PC-3 (cell line): ENCODE data around the gene RAB7A. TPM values are rescaled to one million over a fixed set of nuclear protein-coding genes. Genes with fewer than 3 reads are reported as not detected.

ENCODE experiments used
- ATAC-seq: fragments of 200-7000 bp; cut with Tn5 transposase; 2 replicates; pipeline ENCODE4 v1.9.1; 2020; ENCODE audit warnings: mild to moderate bottlenecking, moderate library complexity
- BruUV-seq: library from RNA; stranded (reverse); fragments of 400-500 nt; replicated peaks from 2 replicates; lab custom pipeline; 2021; lab: Mats Ljungman, UMichigan
- CTCF ChIA-PET: fragments of 300-600 bp; sonication (Branson Sonifier 250); formaldehyde crosslinking; loops from one replicate; lab custom pipeline; 2022; ENCODE audit warnings: antibody characterized with exemption; lab: Charles Lee
- POLR2A ChIA-PET: fragments of 300-600 bp; sonication (Branson Sonifier 250); formaldehyde crosslinking; loops from one replicate; lab custom pipeline; 2022; ENCODE audit warnings: antibody characterized with exemption; ENCODE audit not compliant: unreplicated experiment; lab: Charles Lee
- DNase-seq: peaks from one replicate; pipeline ENCODE4 v3.0.0-alpha.2; 2015
- H2AFZ ChIP-seq: fragments of 300-600 bp; sonication (generic); 2 replicates; pipeline ENCODE4 v1.6.0; 2016; ENCODE audit warnings: antibody characterized with exemption, low read length
- H3F3A ChIP-seq: fragments of 300-600 bp; sonication (generic); one replicate; pipeline ENCODE4 v1.6.0; 2017; ENCODE audit warnings: antibody characterized with exemption, low read length, control low read depth, mild to moderate bottlenecking; ENCODE audit not compliant: unreplicated experiment
- H3K27ac ChIP-seq: fragments of 300-600 bp; sonication (generic); 2 replicates; pipeline ENCODE4 v1.5.1; 2016; ENCODE audit warnings: mild to moderate bottlenecking, low read length
- H3K27me3 ChIP-seq: fragments of 300-600 bp; sonication (generic); 2 replicates; pipeline ENCODE4 v1.6.1; 2016; ENCODE audit warnings: low read length, mixed read lengths
- H3K36me3 ChIP-seq: fragments of 300-600 bp; sonication (generic); 2 replicates; pipeline ENCODE4 v1.6.1; 2016; ENCODE audit warnings: low read depth, mixed run types, low read length, mixed read lengths
- H3K4me1 ChIP-seq: fragments of 300-600 bp; sonication (generic); 2 replicates; pipeline ENCODE4 v1.5.1; 2016; ENCODE audit warnings: low read length; ENCODE audit not compliant: insufficient read depth
- H3K4me2 ChIP-seq: fragments of 300-600 bp; sonication (generic); 2 replicates; pipeline ENCODE4 v1.6.0; 2016; ENCODE audit warnings: low read length
- H3K4me3 ChIP-seq: fragments of 300-600 bp; sonication (generic); 2 replicates; pipeline ENCODE4 v1.5.1; 2016; ENCODE audit warnings: mild to moderate bottlenecking, low read length, mixed read lengths
- H3K79me2 ChIP-seq: fragments of 300-600 bp; sonication (generic); 2 replicates; pipeline ENCODE4 v1.6.1; 2017; ENCODE audit warnings: low read length, mixed read lengths
- H3K9ac ChIP-seq: fragments of 300-600 bp; sonication (generic); 2 replicates; pipeline ENCODE4 v1.6.0; 2016; ENCODE audit warnings: mild to moderate bottlenecking, low read length
- H3K9me2 ChIP-seq: fragments of 300-600 bp; sonication (generic); replicated peaks from 2 replicates; pipeline ENCODE4 v1.6.1; 2016; ENCODE audit warnings: mixed run types, low read length, mixed read lengths
- H3K9me3 ChIP-seq: fragments of 300-600 bp; sonication (generic); 2 replicates; pipeline ENCODE4 v1.6.1; 2016; ENCODE audit warnings: low read length, mixed read lengths
- H4K20me1 ChIP-seq: fragments of 300-600 bp; sonication (generic); 2 replicates; pipeline ENCODE4 v1.6.1; 2016; ENCODE audit warnings: low read length, mixed read lengths
- CTCF ChIP-seq: fragments of 300-600 bp; sonication (generic); conservative IDR thresholded peaks from 2 replicates; pipeline ENCODE4 v1.5.1; 2017; ENCODE audit warnings: antibody characterized with exemption, low read depth, mild to moderate bottlenecking, low read length
- EZH2 ChIP-seq: fragments of 300-600 bp; sonication (generic); IDR thresholded peaks from one replicate; pipeline ENCODE4 v1.6.1; 2017; ENCODE audit warnings: antibody characterized with exemption, mild to moderate bottlenecking, low read length; ENCODE audit not compliant: unreplicated experiment
- EZH2phosphoT487 ChIP-seq: fragments of 300-600 bp; sonication (generic); IDR thresholded peaks from 2 replicates; pipeline ENCODE4 v1.6.1; 2018; ENCODE audit warnings: mild to moderate bottlenecking, antibody characterized with exemption, low read length, borderline replicate concordance
- intact Hi-C: fragments of 100-400 bp; cut with micrococcal nuclease; formaldehyde crosslinking; loops from 2 replicates; pipeline ENCODE4 v1.9.0; 2023
- total RNA-seq: library from RNA; depleted of rRNA; stranded (reverse); fragments of >200 nt; gene quantifications from 2 replicates; pipeline ENCODE4 v1.2.3, GENCODE V29; 2014

RAB7A gene
- total RNA-seq, 1 experiment from 2014 or later = 48.0 TPM

- H3K79me2 ChIP-seq = peaks cover 19% of the 10 kb centered on the region
- CTCF ChIA-PET = no interaction called here
Measured at GRCh38 chr3:128805772-128806171, 79.8 kb downstream of the RAB7A start.

GRCh38 chr3:128806588-128806987 is 80.6 kb downstream of the RAB7A start:
- ATAC-seq (no peak), DNase-seq (no peak)
- Histone ChIP-seq H3K4me3 (no peak overlapping the region), H3K9me3 (no peaks in the 10 kb centered on the region), H3K27ac (peak overlapping the region; percentile 70), H3K9me2 (no peaks in the 10 kb centered on the region), H3K36me3 (peaks cover 12% of the 10 kb centered on the region; the same call in 1 of the 2 replicates), H3K4me2 (no peak overlapping the region), H3K9ac (peak overlapping the region; percentile 17; the same call in 1 of the 2 replicates), H2AFZ (no peak overlapping the region), H3K79me2 (peaks cover 19% of the 10 kb centered on the region), H3K4me1 (peaks cover 14% of the 10 kb centered on the region), H3F3A (no peaks in the 10 kb centered on the region), H4K20me1 (0 out of 2 replicates have a peak, but pooled peaks cover 6% of the 10 kb centered on the region), H3K27me3 (no peaks in the 10 kb centered on the region)
- TF ChIP-seq CTCF (no peak), EZH2 (no peak), EZH2phosphoT487 (no peak)
- BruUV-seq = no TSS peak
- ChIA-PET CTCF (no interaction called here), POLR2A (no interaction called here)
- intact Hi-C loops = no loop called here

More at GRCh38 chr3:128805772-128806171, 79.8 kb downstream of the RAB7A start:
- no TSS peak for BruUV-seq
- no peak overlapping the region for H2AFZ ChIP-seq
- H3K27me3 ChIP-seq = no peaks in the 10 kb centered on the region
- no peak overlapping the region for H3K4me3 ChIP-seq
- peak overlapping the region; percentile 13; the same call in 1 of the 2 replicates for H3K4me2 ChIP-seq
- no peaks in the 10 kb centered on the region for H3K9me3 ChIP-seq
- ATAC-seq (peak; percentile 85), DNase-seq (peak; percentile 76)
- peaks cover 14% of the 10 kb centered on the region for H3K4me1 ChIP-seq
- peak overlapping the region; percentile 17; the same call in 1 of the 2 replicates for H3K9ac ChIP-seq
- peak overlapping the region; percentile 70 for H3K27ac ChIP-seq
- no peaks in the 10 kb centered on the region for H3K9me2 ChIP-seq
- 0 out of 2 replicates have a peak, but pooled peaks cover 6% of the 10 kb centered on the region for H4K20me1 ChIP-seq
- POLR2A ChIA-PET = no interaction called here
- peaks cover 12% of the 10 kb centered on the region; the same call in 1 of the 2 replicates for H3K36me3 ChIP-seq
- intact Hi-C loops = no loop called here
- H3F3A ChIP-seq = no peaks in the 10 kb centered on the region
- TF ChIP-seq CTCF (no peak), EZH2 (no peak), EZH2phosphoT487 (no peak)

GRCh38 chr3:128807186-128807830 is 81.3 kb downstream of the RAB7A start:
- ATAC-seq = no peak
- intact Hi-C loops = no loop called here

More at GRCh38 chr3:128807186-128807830, 81.3 kb downstream of the RAB7A start:
- 0 out of 2 replicates have a peak, but pooled peaks cover 6% of the 10 kb centered on the region for H4K20me1 ChIP-seq
- H3K27me3 ChIP-seq = no peaks in the 10 kb centered on the region
- no peaks in the 10 kb centered on the region for H3F3A ChIP-seq
- no peak for DNase-seq
- BruUV-seq = no TSS peak
- H3K9ac ChIP-seq = no peak overlapping the region
- ChIA-PET CTCF (no interaction called here), POLR2A (no interaction called here)
- peaks cover 19% of the 10 kb centered on the region for H3K79me2 ChIP-seq
- H3K9me2 ChIP-seq = no peaks in the 10 kb centered on the region
- no peaks in the 10 kb centered on the region for H3K9me3 ChIP-seq
- H3K4me3 ChIP-seq = no peak overlapping the region
- no peak overlapping the region for H3K4me2 ChIP-seq
- H3K27ac ChIP-seq = no peak overlapping the region
- H2AFZ ChIP-seq = no peak overlapping the region
- H3K36me3 ChIP-seq = peaks cover 12% of the 10 kb centered on the region; the same call in 1 of the 2 replicates
- TF ChIP-seq EZH2phosphoT487 (no peak), CTCF (no peak), EZH2 (no peak)
- peaks cover 14% of the 10 kb centered on the region for H3K4me1 ChIP-seq
